A673 (cell line): Measurements from ENCODE around the gene EYA4. TPM values are rescaled to one million over a fixed set of nuclear protein-coding genes. Genes with fewer than 3 reads are reported as not detected.

Experiments
- BruUV-seq: library from RNA; stranded (reverse); fragments of 400-500 nt; replicated peaks from 2 replicates; lab custom pipeline; 2021; lab: Mats Ljungman, UMichigan
- CTCF ChIA-PET: fragments of 300-600 bp; sonication (Branson Sonifier 250); formaldehyde crosslinking; loops from one replicate; lab custom pipeline; 2022; ENCODE audit warnings: antibody characterized with exemption; lab: Charles Lee
- POLR2A ChIA-PET: fragments of 300-600 bp; sonication (Branson Sonifier 250); formaldehyde crosslinking; loops from one replicate; lab custom pipeline; 2022; ENCODE audit warnings: antibody characterized with exemption; ENCODE audit not compliant: low non-redundant PET; lab: Charles Lee
- DNase-seq: peaks from one replicate; pipeline ENCODE4 v3.0.0-alpha.2; 2015; ENCODE audit warnings: low spot score
- H3K27ac ChIP-seq: fragments of 200-600 bp; sonication (generic); 2 replicates; pipeline ENCODE4 v1.5.1; 2016; ENCODE audit warnings: mixed run types, low read depth, mild to moderate bottlenecking, mixed read lengths, antibody characterized with exemption, low read length; ENCODE audit not compliant: poor library complexity, severe bottlenecking
- H3K27me3 ChIP-seq: fragments of 200-600 bp; sonication (generic); replicated peaks from 2 replicates; pipeline ENCODE4 v1.6.1; 2017; ENCODE audit warnings: mixed run types, low read depth, mild to moderate bottlenecking, mixed read lengths, antibody characterized with exemption, low read length; ENCODE audit not compliant: insufficient read depth, poor library complexity
- H3K36me3 ChIP-seq: fragments of 200-600 bp; sonication (generic); 2 replicates; pipeline ENCODE4 v1.6.1; 2016; ENCODE audit warnings: mixed run types, mild to moderate bottlenecking, mixed read lengths, antibody characterized with exemption, low read length; ENCODE audit not compliant: insufficient read depth, poor library complexity, severe bottlenecking
- H3K4me1 ChIP-seq: fragments of 200-600 bp; sonication (generic); 2 replicates; pipeline ENCODE4 v1.6.1; 2017; ENCODE audit warnings: mixed run types, mild to moderate bottlenecking, mixed read lengths, antibody characterized with exemption, low read length; ENCODE audit not compliant: insufficient read depth, poor library complexity, severe bottlenecking
- H3K4me3 ChIP-seq: fragments of 200-600 bp; sonication (generic); 2 replicates; pipeline ENCODE4 v1.5.1; 2016; ENCODE audit warnings: low read depth, mixed run types, mild to moderate bottlenecking, mixed read lengths, low read length; ENCODE audit not compliant: poor library complexity, severe bottlenecking
- H3K9me3 ChIP-seq: fragments of 200-600 bp; sonication (generic); 2 replicates; pipeline ENCODE4 v1.6.1; 2016; ENCODE audit warnings: mixed run types, low read depth, mild to moderate bottlenecking, mixed read lengths, antibody characterized with exemption, low read length; ENCODE audit not compliant: poor library complexity, severe bottlenecking
- CTCF ChIP-seq: fragments of 300-800, 200-600 bp; sonication (generic); conservative IDR thresholded peaks from 2 replicates; pipeline ENCODE4 v1.5.1; 2017; ENCODE audit warnings: low read depth, mild to moderate bottlenecking, antibody characterized with exemption, low read length, moderate library complexity, mixed read lengths
- EZH2 ChIP-seq: fragments of 200-600 bp; sonication (generic); IDR thresholded peaks from 2 replicates; pipeline ENCODE4 v1.6.1; 2017; ENCODE audit warnings: borderline replicate concordance, low read depth, mild to moderate bottlenecking, mixed read lengths, antibody characterized with exemption, low read length; ENCODE audit not compliant: poor library complexity, severe bottlenecking
- intact Hi-C: fragments of 100-400 bp; cut with micrococcal nuclease; formaldehyde crosslinking; loops from one replicate; pipeline ENCODE4 v1.10.0; 2022; ENCODE audit not compliant: unreplicated experiment
- total RNA-seq: library from RNA; stranded (reverse); gene quantifications from 2 replicates; pipeline ENCODE4 v1.2.3, GENCODE V29; 2021

EYA4 gene
- total RNA-seq, 1 experiment from 2014 or later = 1.3 TPM

GRCh38 chr6:133262804-133263203 is 21.6 kb downstream of the EYA4 start:
- ChIA-PET CTCF (no interaction called here), POLR2A (no interaction called here)

DNA sequence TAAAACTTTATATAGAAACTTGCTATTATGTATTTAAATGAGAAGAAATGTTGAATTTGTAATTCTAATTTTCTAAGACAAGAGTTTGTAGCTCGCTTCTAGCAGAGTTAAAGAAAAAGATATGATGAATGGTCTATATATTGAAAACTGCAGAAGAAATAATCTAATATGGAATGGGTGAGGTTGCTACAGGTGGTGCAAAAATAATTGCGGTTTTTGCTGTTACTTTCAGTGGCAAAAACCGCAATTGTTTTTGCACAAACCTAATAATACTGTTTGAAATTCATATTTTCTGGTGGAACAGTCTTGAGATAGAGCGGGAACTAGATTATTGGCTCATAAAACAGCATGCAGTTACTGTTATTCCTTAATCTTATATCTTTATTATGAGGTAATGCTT is 23.9 kb downstream of the EYA4 start:
- no peak for DNase-seq
- Histone ChIP-seq H3K27ac (no peak overlapping the region), H3K9me3 (no peaks in the 10 kb centered on the region), H3K4me1 (no peaks in the 10 kb centered on the region), H3K27me3 (peaks cover 7% of the 10 kb centered on the region), H3K4me3 (no peak overlapping the region), H3K36me3 (no peaks in the 10 kb centered on the region)
- no peak for TF ChIP-seq CTCF
- TF ChIP-seq EZH2 = no peak
- POLR2A ChIA-PET = no interaction called here
- CTCF ChIA-PET = no interaction called here
- intact Hi-C loops = no loop called here
- no TSS peak for BruUV-seq

More at GRCh38 chr6:133262804-133263203, 21.6 kb downstream of the EYA4 start:
- H3K4me1 ChIP-seq = no peaks in the 10 kb centered on the region
- no TSS peak for BruUV-seq
- intact Hi-C loops = no loop called here
- no peak overlapping the region for H3K4me3 ChIP-seq
- no peaks in the 10 kb centered on the region for H3K9me3 ChIP-seq
- no peak for DNase-seq
- no peak overlapping the region for H3K27ac ChIP-seq
- H3K27me3 ChIP-seq = peaks cover 12% of the 10 kb centered on the region
- TF ChIP-seq CTCF (no peak), EZH2 (no peak)
- no peaks in the 10 kb centered on the region for H3K36me3 ChIP-seq

- no peak for TF ChIP-seq EZH2
- TF ChIP-seq CTCF = no peak
- CTCF ChIA-PET = no interaction called here
- DNase-seq = no peak
- intact Hi-C loops = no loop called here
- no peak overlapping the region for H3K4me3 ChIP-seq
- H3K4me1 ChIP-seq = no peaks in the 10 kb centered on the region
- H3K9me3 ChIP-seq = no peaks in the 10 kb centered on the region
- no TSS peak for BruUV-seq
- POLR2A ChIA-PET = no interaction called here
- no peaks in the 10 kb centered on the region for H3K36me3 ChIP-seq
- H3K27me3 ChIP-seq = peaks cover 7% of the 10 kb centered on the region
- no peak overlapping the region for H3K27ac ChIP-seq
Measured at GRCh38 chr6:133266186-133266585, 25.0 kb downstream of the EYA4 start.
